ENCODE data around the gene CIAO2A. TPM values are rescaled to one million over a fixed set of nuclear protein-coding genes. Genes with fewer than 3 reads are reported as not detected.

Gene CIAO2A
- total RNA-seq, 1 experiment from 2014 or later: 129 TPM

- peaks cover 4% of the 10 kb centered on the region; the same call in 1 of the 2 replicates for H3K36me3 ChIP-seq (ENCODE audit: insufficient read depth, low read length)
- H3K4me1 ChIP-seq (ENCODE audit: low read length): peaks cover 14% of the 10 kb centered on the region
- no peak overlapping the region for H3K27ac ChIP-seq (ENCODE audit: low read length)
- H3K27me3 ChIP-seq (ENCODE audit: low read length): no peaks in the 10 kb centered on the region
- no peaks in the 10 kb centered on the region for H3K9me3 ChIP-seq (ENCODE audit: low read length)
- no peak overlapping the region for H3K4me2 ChIP-seq (ENCODE audit: low read depth, low read length, poor library complexity, severe bottlenecking)
- H4K20me1 ChIP-seq (ENCODE audit: insufficient read depth, low read depth, low read length): 0 out of 2 replicates have a peak, but pooled peaks cover 12% of the 10 kb centered on the region
- DNase-seq: no peak
- H3K79me2 ChIP-seq (ENCODE audit: low read length): peaks cover 99% of the 10 kb centered on the region
- no peak overlapping the region for H3K4me3 ChIP-seq (ENCODE audit: low read length)
- no peaks in the 10 kb centered on the region for H3K9me2 ChIP-seq (replicated peaks; ENCODE audit: insufficient read depth, low read length)
- no peak overlapping the region for H3K9ac ChIP-seq (ENCODE audit: low read length)
- no peak overlapping the region for H2AFZ ChIP-seq (ENCODE audit: low read length)
These were observed 13.7 kb upstream of the CIAO2A start for GRCh38 chr15:64107337-64107736.

GRCh38 chr15:64105113-64105704 lies 11.6 kb upstream of the CIAO2A start:
- H4K20me1 ChIP-seq (ENCODE audit: insufficient read depth, low read depth, low read length): 0 out of 2 replicates have a peak, but pooled peaks cover 15% of the 10 kb centered on the region
- H3K36me3 ChIP-seq (ENCODE audit: insufficient read depth, low read length): peaks cover 13% of the 10 kb centered on the region; the same call in 1 of the 2 replicates
- DNase-seq: no peak
- H3K9me2 ChIP-seq (replicated peaks; ENCODE audit: insufficient read depth, low read length): no peaks in the 10 kb centered on the region
- no peak overlapping the region for H3K4me3 ChIP-seq (ENCODE audit: low read length)
- no peaks in the 10 kb centered on the region for H3K27me3 ChIP-seq (ENCODE audit: low read length)
- H3K27ac ChIP-seq (ENCODE audit: low read length): no peak overlapping the region
- H3K9me3 ChIP-seq (ENCODE audit: low read length): no peaks in the 10 kb centered on the region
- no peak overlapping the region for H2AFZ ChIP-seq (ENCODE audit: low read length)
- peaks cover 99% of the 10 kb centered on the region for H3K79me2 ChIP-seq (ENCODE audit: low read length)
- no peak overlapping the region for H3K9ac ChIP-seq (ENCODE audit: low read length)
- no peak overlapping the region for H3K4me2 ChIP-seq (ENCODE audit: low read depth, low read length, poor library complexity, severe bottlenecking)
- peaks cover 5% of the 10 kb centered on the region; the same call in 1 of the 2 replicates for H3K4me1 ChIP-seq (ENCODE audit: low read length)

- H3K9me3 ChIP-seq (ENCODE audit: low read length): no peaks in the 10 kb centered on the region
- H3K4me3 ChIP-seq (ENCODE audit: low read length): no peak overlapping the region
- H3K4me1 ChIP-seq (ENCODE audit: low read length): peaks cover 12% of the 10 kb centered on the region
- H3K9me2 ChIP-seq (replicated peaks; ENCODE audit: insufficient read depth, low read length): no peaks in the 10 kb centered on the region
- H3K36me3 ChIP-seq (ENCODE audit: insufficient read depth, low read length): peaks cover 13% of the 10 kb centered on the region; the same call in 1 of the 2 replicates
- H3K79me2 ChIP-seq (ENCODE audit: low read length): peaks cover 99% of the 10 kb centered on the region
- H3K9ac ChIP-seq (ENCODE audit: low read length): no peak overlapping the region
- no peak overlapping the region for H2AFZ ChIP-seq (ENCODE audit: low read length)
- H3K27ac ChIP-seq (ENCODE audit: low read length): no peak overlapping the region
- no peaks in the 10 kb centered on the region for H3K27me3 ChIP-seq (ENCODE audit: low read length)
- no peak overlapping the region for H3K4me2 ChIP-seq (ENCODE audit: low read depth, low read length, poor library complexity, severe bottlenecking)
- DNase-seq: no peak
- 0 out of 2 replicates have a peak, but pooled peaks cover 15% of the 10 kb centered on the region for H4K20me1 ChIP-seq (ENCODE audit: insufficient read depth, low read depth, low read length)
These were observed 8.9 kb upstream of the CIAO2A start for GRCh38 chr15:64102497-64102896.

- Histone ChIP-seq H3K4me1 (ENCODE audit: low read length) (peaks cover 18% of the 10 kb centered on the region), H2AFZ (ENCODE audit: low read length) (no peak overlapping the region), H3K9ac (ENCODE audit: low read length) (no peak overlapping the region), H4K20me1 (ENCODE audit: insufficient read depth, low read depth, low read length) (peaks cover 15% of the 10 kb centered on the region; the same call in 1 of the 2 replicates), H3K9me2 (replicated peaks; ENCODE audit: insufficient read depth, low read length) (no peaks in the 10 kb centered on the region), H3K36me3 (ENCODE audit: insufficient read depth, low read length) (peaks cover 13% of the 10 kb centered on the region; the same call in 1 of the 2 replicates), H3K27ac (ENCODE audit: low read length) (no peak overlapping the region), H3K9me3 (ENCODE audit: low read length) (no peaks in the 10 kb centered on the region), H3K27me3 (ENCODE audit: low read length) (no peaks in the 10 kb centered on the region), H3K4me2 (ENCODE audit: low read depth, low read length, poor library complexity, severe bottlenecking) (no peak overlapping the region), H3K79me2 (ENCODE audit: low read length) (peaks cover 99% of the 10 kb centered on the region), H3K4me3 (ENCODE audit: low read length) (no peak overlapping the region)
- DNase-seq: no peak
These were observed 7.3 kb upstream of the CIAO2A start for GRCh38 chr15:64100958-64101357.

- no peak for DNase-seq
- no peak overlapping the region for H3K4me2 ChIP-seq (ENCODE audit: low read depth, low read length, poor library complexity, severe bottlenecking)
- H3K4me1 ChIP-seq (ENCODE audit: low read length): peaks cover 30% of the 10 kb centered on the region
- no peaks in the 10 kb centered on the region for H3K27me3 ChIP-seq (ENCODE audit: low read length)
- H2AFZ ChIP-seq (ENCODE audit: low read length): no peak overlapping the region
- no peak overlapping the region for H3K4me3 ChIP-seq (ENCODE audit: low read length)
- H3K79me2 ChIP-seq (ENCODE audit: low read length): peaks cover 93% of the 10 kb centered on the region
- H3K27ac ChIP-seq (ENCODE audit: low read length): no peak overlapping the region
- H3K9me2 ChIP-seq (replicated peaks; ENCODE audit: insufficient read depth, low read length): no peaks in the 10 kb centered on the region
- H3K9me3 ChIP-seq (ENCODE audit: low read length): no peaks in the 10 kb centered on the region
- peaks cover 15% of the 10 kb centered on the region; the same call in 1 of the 2 replicates for H4K20me1 ChIP-seq (ENCODE audit: insufficient read depth, low read depth, low read length)
- H3K9ac ChIP-seq (ENCODE audit: low read length): no peak overlapping the region
- H3K36me3 ChIP-seq (ENCODE audit: insufficient read depth, low read length): peaks cover 13% of the 10 kb centered on the region; the same call in 1 of the 2 replicates
These were observed 5.7 kb upstream of the CIAO2A start for GRCh38 chr15:64099379-64099778.

GRCh38 chr15:64096668-64097384 lies 3.2 kb upstream of the CIAO2A start:
- H4K20me1 ChIP-seq (ENCODE audit: insufficient read depth, low read depth, low read length): no peaks in the 10 kb centered on the region; the same call in 1 of the 2 replicates
- no peak overlapping the region for H2AFZ ChIP-seq (ENCODE audit: low read length)
- H3K4me1 ChIP-seq (ENCODE audit: low read length): peaks cover 41% of the 10 kb centered on the region
- H3K9ac ChIP-seq (ENCODE audit: low read length): peak overlapping the region; percentile 87
- peak overlapping the region; percentile 23 for H3K27ac ChIP-seq (ENCODE audit: low read length)
- no peaks in the 10 kb centered on the region for H3K9me2 ChIP-seq (replicated peaks; ENCODE audit: insufficient read depth, low read length)
- no peaks in the 10 kb centered on the region for H3K9me3 ChIP-seq (ENCODE audit: low read length)
- H3K36me3 ChIP-seq (ENCODE audit: insufficient read depth, low read length): peaks cover 9% of the 10 kb centered on the region; the same call in 1 of the 2 replicates
- no peaks in the 10 kb centered on the region for H3K27me3 ChIP-seq (ENCODE audit: low read length)
- peak overlapping the region; percentile 73 for H3K4me2 ChIP-seq (ENCODE audit: low read depth, low read length, poor library complexity, severe bottlenecking)
- peaks cover 86% of the 10 kb centered on the region for H3K79me2 ChIP-seq (ENCODE audit: low read length)
- peak overlapping the region; percentile 76 for H3K4me3 ChIP-seq (ENCODE audit: low read length)
- peak; percentile 69 for DNase-seq

- Histone ChIP-seq H3K4me3 (ENCODE audit: low read length) (peak within 1 kb of the TSS; percentile 91), H3K79me2 (ENCODE audit: low read length) (peaks cover 86% of the 10 kb centered on the region), H3K4me1 (ENCODE audit: low read length) (peaks cover 48% of the 10 kb centered on the region), H4K20me1 (ENCODE audit: insufficient read depth, low read depth, low read length) (no peaks in the 10 kb centered on the region; the same call in 1 of the 2 replicates), H3K9ac (ENCODE audit: low read length) (peak within 1 kb of the TSS; percentile 91), H3K36me3 (ENCODE audit: insufficient read depth, low read length) (peaks cover 2% of the 10 kb centered on the region; the same call in 1 of the 2 replicates), H3K4me2 (ENCODE audit: low read depth, low read length, poor library complexity, severe bottlenecking) (peak within 1 kb of the TSS; percentile 88), H3K27ac (ENCODE audit: low read length) (peak within 1 kb of the TSS; percentile 25), H3K9me2 (replicated peaks; ENCODE audit: insufficient read depth, low read length) (no peaks in the 10 kb centered on the region), H3K9me3 (ENCODE audit: low read length) (no peaks in the 10 kb centered on the region), H2AFZ (ENCODE audit: low read length) (no peak within 1 kb of the TSS), H3K27me3 (ENCODE audit: low read length) (no peaks in the 10 kb centered on the region)
- DNase-seq: peak; percentile 98
These were observed 2.4 kb upstream of the CIAO2A start, which contains the start of gene SNX1 for GRCh38 chr15:64095795-64096667. TSS of gene SNX1 (plus strand) at chr15:64095982. CDS start at chr15:64096014, 32 bp downstream.

Measured in Karpas-422 (cell line).